WTC11 (cell line): ENCODE results near the gene CCDC28A.

Source experiments
- CTCF ChIP-seq: fragments of 200-600 bp; IDR thresholded peaks from 2 replicates; pipeline ENCODE4 v1.8.0; 2022; ENCODE audit warnings: antibody characterized with exemption
- USF1 ChIP-seq: sonication (generic); formaldehyde crosslinking; IDR thresholded peaks from 2 replicates; pipeline ENCODE4 v1.8.0; 2022; ENCODE audit warnings: mild to moderate bottlenecking, missing genetic modification reagents

- TF ChIP-seq CTCF = no peak
- TF ChIP-seq USF1 (CRISPR knock-in tag) = no peak
These were observed 12.4 kb downstream of the CCDC28A start for GRCh38 chr6:138785980-138786379.
